Nephron progenitor cell (in vitro differentiated cells): ENCODE results near the gene NFATC4.
A peak's percentile ranks its signal among the peaks of the same experiment; 100 is the strongest.

Experiments
- DNase-seq: peaks from one replicate; pipeline ENCODE4 v3.0.0; 2021
- H3K27ac Mint-ChIP-seq: 2 replicates; pipeline ENCODE4 v1.8.0; 2021; ENCODE audit warnings: mild to moderate bottlenecking, moderate library complexity, mixed read lengths
- H3K27me3 Mint-ChIP-seq: 2 replicates; pipeline ENCODE4 v1.8.0; 2021; ENCODE audit warnings: mild to moderate bottlenecking, low read depth, mixed read lengths; ENCODE audit not compliant: poor library complexity
- H3K36me3 Mint-ChIP-seq: 2 replicates; pipeline ENCODE4 v1.8.0; 2021; ENCODE audit warnings: low read depth, mixed read lengths
- H3K4me1 Mint-ChIP-seq: 2 replicates; pipeline ENCODE4 v1.8.0; 2021; ENCODE audit warnings: mixed read lengths
- H3K4me3 Mint-ChIP-seq: 2 replicates; pipeline ENCODE4 v1.8.0; 2021; ENCODE audit warnings: mild to moderate bottlenecking, moderate library complexity, mixed read lengths
- H3K9me3 Mint-ChIP-seq: 2 replicates; pipeline ENCODE4 v1.8.0; 2021; ENCODE audit warnings: mild to moderate bottlenecking, moderate library complexity, mixed read lengths
- CTCF ChIP-seq: fragments of 200-600 bp; sonication (generic); IDR thresholded peaks from 2 replicates; pipeline ENCODE4 v1.5.0; 2021; ENCODE audit warnings: antibody characterized with exemption

The NFATC4 gene

GRCh38 chr14:24330973-24331674 is 36.9 kb upstream of the NFATC4 start:
- H3K4me1 Mint-ChIP-seq, result peaks cover 47% of the 10 kb centered on the region
- no peak overlapping the region for H3K27ac Mint-ChIP-seq
- DNase-seq, result no peak
- H3K9me3 Mint-ChIP-seq, result peaks cover 8% of the 10 kb centered on the region
- no peak for TF ChIP-seq CTCF
- peaks cover 75% of the 10 kb centered on the region for H3K27me3 Mint-ChIP-seq
- no peak overlapping the region for H3K4me3 Mint-ChIP-seq
- H3K36me3 Mint-ChIP-seq, result no peaks in the 10 kb centered on the region

- H3K36me3 Mint-ChIP-seq, result no peaks in the 10 kb centered on the region
These were observed 36.2 kb upstream of the NFATC4 start for GRCh38 chr14:24331731-24332267.

GRCh38 chr14:24332268-24332993 is 35.6 kb upstream of the NFATC4 start:
- Mint-ChIP-seq H3K4me3 (peak overlapping the region; percentile 78), H3K36me3 (no peaks in the 10 kb centered on the region), H3K9me3 (peaks cover 8% of the 10 kb centered on the region), H3K27me3 (peaks cover 83% of the 10 kb centered on the region), H3K4me1 (peaks cover 50% of the 10 kb centered on the region), H3K27ac (no peak overlapping the region)
- peak; percentile 71 for DNase-seq
- TF ChIP-seq CTCF, result peak; percentile 64

More at GRCh38 chr14:24331731-24332267, 36.2 kb upstream of the NFATC4 start:
- Mint-ChIP-seq H3K4me1 (peaks cover 49% of the 10 kb centered on the region), H3K9me3 (peaks cover 8% of the 10 kb centered on the region), H3K27me3 (peaks cover 81% of the 10 kb centered on the region), H3K27ac (no peak overlapping the region), H3K4me3 (peak overlapping the region; percentile 78)
- no peak for TF ChIP-seq CTCF
- DNase-seq, result no peak

GRCh38 chr14:24334431-24335291 is 33.3 kb upstream of the NFATC4 start, which contains the start of gene ADCY4:
TSS of gene ADCY4 (minus strand) at chr14:24335071. CDS start at chr14:24334652, 419 bp downstream.
- Mint-ChIP-seq H3K9me3 (no peaks in the 10 kb centered on the region), H3K27me3 (peaks cover 95% of the 10 kb centered on the region), H3K36me3 (no peaks in the 10 kb centered on the region), H3K4me3 (peak within 1 kb of the TSS; percentile 80), H3K4me1 (peaks cover 64% of the 10 kb centered on the region), H3K27ac (no peak within 1 kb of the TSS)
- no peak for TF ChIP-seq CTCF
- peak; percentile 60 for DNase-seq

GRCh38 chr14:24335461-24336171 is 32.4 kb upstream of the NFATC4 start:
- H3K4me1 Mint-ChIP-seq, result peaks cover 68% of the 10 kb centered on the region
- H3K27me3 Mint-ChIP-seq, result peaks cover 95% of the 10 kb centered on the region
- DNase-seq, result peak; percentile 36

More at GRCh38 chr14:24335461-24336171, 32.4 kb upstream of the NFATC4 start:
- Mint-ChIP-seq H3K36me3 (no peaks in the 10 kb centered on the region), H3K4me3 (peak overlapping the region; percentile 78), H3K27ac (no peak overlapping the region), H3K9me3 (no peaks in the 10 kb centered on the region)
- TF ChIP-seq CTCF, result no peak
